ENCODE results near the gene SEMA6B.

Gene SEMA6B

DNA sequence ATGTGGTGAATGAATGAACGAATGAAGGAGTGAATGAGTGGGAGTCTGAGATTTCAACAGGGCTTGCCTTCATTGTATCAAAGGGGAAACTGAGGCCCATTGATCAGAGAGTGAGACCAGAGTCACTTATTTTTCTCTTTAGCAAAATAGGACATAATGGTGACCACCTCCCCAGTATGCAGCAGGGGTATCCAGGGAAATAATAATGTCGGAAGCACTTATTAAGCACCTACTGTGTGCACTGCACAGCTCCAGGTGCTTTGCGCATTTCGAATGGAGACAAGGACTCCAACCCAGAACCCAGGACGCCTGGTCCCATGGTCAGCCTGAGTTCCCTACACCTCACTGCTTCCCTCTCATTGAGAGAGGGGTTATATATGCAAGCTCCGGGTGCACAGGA, 26.8 kb upstream of the SEMA6B start:
- no peak for TF ChIP-seq CTCF (IDR thresholded peaks at IDR 0.05; ENCODE audit: unreplicated experiment in 3 of 3)
- no peaks in the 10 kb centered on the region for H3K9me3 Mint-ChIP-seq
- H3K4me3 Mint-ChIP-seq = peak overlapping the region; percentile 66 to 72 (median 66)
- H3K27me3 Mint-ChIP-seq (ENCODE audit: low read depth) = peaks cover 28% of the 10 kb centered on the region
- H3K36me3 Mint-ChIP-seq (ENCODE audit: low read depth) = no peaks in the 10 kb centered on the region
- peak overlapping the region in 1 of 3 experiments; percentile 4 for H3K27ac Mint-ChIP-seq
- H3K4me1 Mint-ChIP-seq = peaks cover 28% of the 10 kb centered on the region

- no peaks in the 10 kb centered on the region for H3K9me3 Mint-ChIP-seq
- TF ChIP-seq CTCF (IDR thresholded peaks at IDR 0.05; ENCODE audit: unreplicated experiment in 3 of 3) = no peak
- peaks cover 28% of the 10 kb centered on the region for H3K4me1 Mint-ChIP-seq
- H3K36me3 Mint-ChIP-seq (ENCODE audit: low read depth) = no peaks in the 10 kb centered on the region
- peak overlapping the region in 1 of 3 experiments; percentile 4 for H3K27ac Mint-ChIP-seq
- peaks cover 24% of the 10 kb centered on the region for H3K27me3 Mint-ChIP-seq (ENCODE audit: low read depth)
- peak overlapping the region; percentile 66 to 72 (median 66) for H3K4me3 Mint-ChIP-seq
Measured at GRCh38 chr19:4585556-4585955, 26.1 kb upstream of the SEMA6B start.

DNA sequence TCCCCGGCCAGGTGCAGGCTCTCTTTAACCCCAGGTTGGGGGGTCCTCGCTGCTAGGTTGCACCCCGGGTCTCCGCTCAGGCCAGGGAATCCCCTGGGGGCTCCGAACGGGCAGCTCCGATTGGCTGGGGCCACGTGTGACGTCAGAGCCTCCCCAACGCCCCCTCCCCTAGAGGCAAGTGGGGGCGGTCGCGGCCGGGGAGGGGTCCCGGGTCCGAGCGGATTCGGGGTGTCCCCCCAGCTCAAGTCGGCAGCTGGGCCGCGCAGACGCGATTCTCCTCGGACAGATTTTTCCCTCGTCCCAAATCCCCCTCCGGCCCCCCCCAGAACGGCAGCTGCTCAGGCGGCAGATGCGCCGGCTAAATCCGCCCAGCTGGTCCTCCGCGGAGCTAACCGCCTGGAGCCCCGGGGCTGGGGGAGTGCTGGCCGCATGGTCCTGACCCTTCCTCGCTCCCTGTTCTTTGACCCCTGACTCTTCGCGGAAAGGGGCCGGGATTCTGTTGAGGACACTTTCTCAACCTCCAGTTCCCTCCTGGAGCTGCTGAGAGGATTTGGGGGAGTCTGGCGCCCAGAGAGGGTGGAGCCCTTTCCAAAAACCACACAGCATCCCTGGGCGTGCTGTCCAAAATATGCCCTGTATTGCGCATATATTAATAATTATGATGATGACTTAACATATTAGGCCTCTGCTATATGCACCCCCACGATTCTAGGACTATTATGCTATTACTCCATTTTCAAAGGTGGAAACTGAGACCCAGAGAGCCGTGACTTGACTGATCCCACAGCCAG, 25.4 kb upstream of the SEMA6B start:
- Mint-ChIP-seq H3K27ac (no peak overlapping the region), H3K36me3 (ENCODE audit: low read depth) (no peaks in the 10 kb centered on the region), H3K4me3 (peak overlapping the region; percentile 75 to 76 (median 75)), H3K9me3 (no peaks in the 10 kb centered on the region), H3K4me1 (peaks cover 26% of the 10 kb centered on the region), H3K27me3 (ENCODE audit: low read depth) (peaks cover 21% of the 10 kb centered on the region)
- TF ChIP-seq CTCF (IDR thresholded peaks at IDR 0.05; ENCODE audit: unreplicated experiment in 3 of 3) = no peak

DNA sequence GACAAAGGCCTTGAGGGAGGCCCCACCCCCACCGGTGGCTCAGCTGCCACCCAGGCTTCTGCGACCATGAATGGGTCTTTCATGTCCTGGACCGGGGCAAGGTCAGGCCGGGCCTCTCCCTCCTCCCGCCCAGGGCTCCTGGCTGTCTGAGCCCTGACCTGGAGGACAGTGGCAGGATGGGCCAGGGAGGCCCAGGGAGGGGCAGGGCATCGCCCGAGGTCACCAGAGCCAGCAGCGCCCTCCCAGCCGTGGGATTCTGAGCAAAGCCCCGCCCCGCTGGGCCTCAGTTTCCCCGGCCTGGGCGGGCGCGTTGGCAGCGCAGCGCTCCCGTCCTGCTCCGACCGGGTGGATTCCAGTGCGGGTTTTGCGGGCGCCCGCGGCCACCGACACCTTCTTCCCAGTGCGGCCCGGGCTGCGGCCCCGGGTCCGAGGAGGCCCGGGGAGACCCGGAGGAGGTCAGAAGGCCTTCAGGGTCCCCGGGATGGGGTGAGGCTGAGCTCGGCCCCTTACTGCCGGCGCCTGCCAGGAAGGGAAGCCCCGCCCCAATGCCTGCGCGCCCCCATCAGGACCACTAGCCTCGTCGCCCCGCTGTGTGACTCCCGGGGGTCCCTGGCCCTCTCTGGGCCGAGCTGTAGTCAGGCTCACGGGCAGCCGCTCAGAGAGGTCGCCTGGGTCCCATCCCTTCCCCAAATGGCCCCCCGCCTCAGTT, 24.6 kb upstream of the SEMA6B start:
- Mint-ChIP-seq H3K4me1 (peaks cover 23% of the 10 kb centered on the region), H3K9me3 (no peaks in the 10 kb centered on the region), H3K4me3 (peak overlapping the region; percentile 50 to 88 (median 68)), H3K36me3 (ENCODE audit: low read depth) (no peaks in the 10 kb centered on the region), H3K27ac (no peak overlapping the region), H3K27me3 (ENCODE audit: low read depth) (peaks cover 26% of the 10 kb centered on the region)
- TF ChIP-seq CTCF (IDR thresholded peaks at IDR 0.05; ENCODE audit: unreplicated experiment in 3 of 3) = no peak

- no peaks in the 10 kb centered on the region for H3K36me3 Mint-ChIP-seq (ENCODE audit: low read depth)
- no peak for TF ChIP-seq CTCF (IDR thresholded peaks at IDR 0.05; ENCODE audit: unreplicated experiment in 3 of 3)
- H3K27me3 Mint-ChIP-seq (ENCODE audit: low read depth) = peaks cover 30% of the 10 kb centered on the region
- H3K4me3 Mint-ChIP-seq = peak overlapping the region; percentile 66 to 95 (median 88)
- peaks cover 19% of the 10 kb centered on the region for H3K4me1 Mint-ChIP-seq
- peak overlapping the region in 1 of 3 experiments; percentile 59 for H3K27ac Mint-ChIP-seq
- no peaks in the 10 kb centered on the region for H3K9me3 Mint-ChIP-seq
Measured at GRCh38 chr19:4582980-4583842, 23.7 kb upstream of the SEMA6B start.
